HEK293 (cell line): ENCODE measurements around the gene DCLRE1C.

Source experiments
- CTCF ChIA-PET: fragments of 350-600 bp; formaldehyde crosslinking; extraction: SDS; loops from one replicate; lab custom pipeline; 2021; ENCODE audit warnings: antibody characterized with exemption; lab: Yijun Ruan, JAX
- POLR2A ChIA-PET: fragments of 300-600 bp; formaldehyde crosslinking; extraction: SDS; loops from one replicate; lab custom pipeline; 2020; ENCODE audit warnings: antibody characterized with exemption, inconsistent platforms; lab: Yijun Ruan, JAX
- H3K27ac ChIP-seq: fragments of 200-500 bp; sonication (Bioruptor generic); 2 replicates; pipeline ENCODE4 v1.5.1; 2014; ENCODE audit warnings: low read depth, low read length, control low read depth, inconsistent platforms; ENCODE audit errors: extremely low read depth
- H3K36me3 ChIP-seq, 2 experiments: fragments of 200-500 bp in 1 of 2; sonication (Bioruptor generic) in 1 of 2; 1 replicate in 1 of 2; 2 replicates in 1 of 2; pipeline ENCODE4 v1.5.1; 2014 to 2017; ENCODE audit warnings: inconsistent platforms in 2 of 2, low read length in 2 of 2; ENCODE audit not compliant: control insufficient read depth in 2 of 2, insufficient read depth in 1 of 2
- H3K4me1 ChIP-seq: fragments of 200-500 bp; sonication (Bioruptor generic); 2 replicates; pipeline ENCODE4 v1.5.1; 2014; ENCODE audit warnings: mild to moderate bottlenecking, low read length, inconsistent platforms; ENCODE audit not compliant: control insufficient read depth, insufficient read depth
- H3K4me3 ChIP-seq: 2 replicates; pipeline ENCODE4 v1.5.1; 2011; ENCODE audit warnings: low read depth, mild to moderate bottlenecking, control low read depth, low read length, moderate library complexity
- H3K9me3 ChIP-seq: fragments of 200-500 bp; sonication (Bioruptor generic); 2 replicates; pipeline ENCODE4 v1.5.1; 2014; ENCODE audit warnings: low read depth, low read length, inconsistent platforms; ENCODE audit not compliant: control insufficient read depth, insufficient read depth
- BCL6B ChIP-seq: fragments of 450-650 bp; formaldehyde crosslinking; IDR thresholded peaks from 2 replicates; pipeline ENCODE4 v1.5.1; 2017; ENCODE audit warnings: missing biosample characterization, missing genetic modification characterization
- IKZF3 ChIP-seq: fragments of 450-650 bp; IDR thresholded peaks from 2 replicates; pipeline ENCODE4 v1.5.0; 2018; ENCODE audit warnings: missing biosample characterization, mild to moderate bottlenecking, missing genetic modification characterization, moderate library complexity
- REST ChIP-seq: fragments of 450-650 bp; formaldehyde crosslinking; IDR thresholded peaks from 2 replicates; pipeline ENCODE4 v1.5.1; 2016; ENCODE audit warnings: missing biosample characterization, missing genetic modification characterization
- ZBTB20 ChIP-seq: fragments of 450-650 bp; formaldehyde crosslinking; IDR thresholded peaks from 2 replicates; pipeline ENCODE4 v1.5.1; 2016; ENCODE audit warnings: missing biosample characterization, missing genetic modification characterization
- ZEB2 ChIP-seq: fragments of 450-650 bp; formaldehyde crosslinking; IDR thresholded peaks from 2 replicates; pipeline ENCODE4 v1.5.1; 2016; ENCODE audit warnings: missing biosample characterization, missing genetic modification characterization
- ZFP37 ChIP-seq: fragments of 450-650 bp; formaldehyde crosslinking; IDR thresholded peaks from 2 replicates; pipeline ENCODE4 v1.5.1; 2016; ENCODE audit warnings: missing biosample characterization, missing genetic modification characterization
- ZNF121 ChIP-seq: fragments of 450-650 bp; formaldehyde crosslinking; IDR thresholded peaks from 2 replicates; pipeline ENCODE4 v1.5.1; 2016; ENCODE audit warnings: missing biosample characterization, missing genetic modification characterization
- ZNF221 ChIP-seq: fragments of 450-650 bp; formaldehyde crosslinking; IDR thresholded peaks from 2 replicates; pipeline ENCODE4 v1.5.1; 2017; ENCODE audit warnings: missing biosample characterization, missing genetic modification characterization, borderline replicate concordance
- ZNF274 ChIP-seq, 2 experiments: fragments of 200-500 bp in 1 of 2; fragments of 450-650 bp in 1 of 2; sonication (Bioruptor generic) in 1 of 2; formaldehyde crosslinking in 1 of 2; IDR thresholded peaks; 2 replicates each; pipeline versions ENCODE4 v1.5.1 to v1.6.1; 2014 to 2016; ENCODE audit warnings: borderline replicate concordance in 1 of 2, inconsistent platforms in 1 of 2, low read length in 1 of 2, missing biosample characterization in 1 of 2, missing genetic modification characterization in 1 of 2
- ZNF354C ChIP-seq: fragments of 450-650 bp; formaldehyde crosslinking; IDR thresholded peaks from 2 replicates; pipeline ENCODE4 v1.5.1; 2016; ENCODE audit warnings: missing biosample characterization, missing genetic modification characterization, low read depth, borderline replicate concordance
- ZNF366 ChIP-seq: fragments of 450-650 bp; formaldehyde crosslinking; conservative IDR thresholded peaks from 2 replicates; pipeline ENCODE4 v1.5.1; 2016; ENCODE audit warnings: missing biosample characterization, missing genetic modification characterization
- ZNF404 ChIP-seq: fragments of 450-650 bp; formaldehyde crosslinking; IDR thresholded peaks from 2 replicates; pipeline ENCODE4 v1.5.1; 2017; ENCODE audit warnings: missing biosample characterization, missing genetic modification characterization
- ZNF423 ChIP-seq: fragments of 450-650 bp; formaldehyde crosslinking; IDR thresholded peaks from 2 replicates; pipeline ENCODE4 v1.5.1; 2016; ENCODE audit warnings: missing biosample characterization, missing genetic modification characterization
- ZNF473 ChIP-seq: fragments of 450-650 bp; formaldehyde crosslinking; IDR thresholded peaks from 2 replicates; pipeline ENCODE4 v1.5.1; 2017; ENCODE audit warnings: missing biosample characterization, missing genetic modification characterization
- ZNF48 ChIP-seq: fragments of 450-650 bp; formaldehyde crosslinking; IDR thresholded peaks from 2 replicates; pipeline ENCODE4 v1.5.1; 2016; ENCODE audit warnings: missing biosample characterization, missing genetic modification characterization
- ZNF501 ChIP-seq: fragments of 450-650 bp; formaldehyde crosslinking; IDR thresholded peaks from 2 replicates; pipeline ENCODE4 v1.5.1; 2016; ENCODE audit warnings: missing biosample characterization, missing genetic modification characterization
- ZNF529 ChIP-seq: fragments of 450-650 bp; formaldehyde crosslinking; IDR thresholded peaks from 2 replicates; pipeline ENCODE4 v1.5.1; 2017; ENCODE audit warnings: missing genetic modification characterization, missing biosample characterization; ENCODE audit not compliant: insufficient replicate concordance
- ZNF585B ChIP-seq: fragments of 450-650 bp; formaldehyde crosslinking; IDR thresholded peaks from 2 replicates; pipeline ENCODE4 v1.5.1; 2016; ENCODE audit warnings: missing biosample characterization, missing genetic modification characterization
- ZNF610 ChIP-seq: fragments of 450-650 bp; formaldehyde crosslinking; IDR thresholded peaks from 2 replicates; pipeline ENCODE4 v1.5.1; 2016; ENCODE audit warnings: missing biosample characterization, missing genetic modification characterization, borderline replicate concordance
- ZNF677 ChIP-seq: fragments of 450-650 bp; IDR thresholded peaks from 2 replicates; pipeline ENCODE4 v1.5.0; 2018; ENCODE audit warnings: missing biosample characterization, mild to moderate bottlenecking, missing genetic modification characterization, moderate library complexity
- ZNF837 ChIP-seq: fragments of 450-650 bp; formaldehyde crosslinking; IDR thresholded peaks from 2 replicates; pipeline ENCODE4 v1.5.1; 2016; ENCODE audit warnings: missing biosample characterization, missing genetic modification characterization
- ZSCAN30 ChIP-seq: fragments of 450-650 bp; IDR thresholded peaks from 2 replicates; pipeline ENCODE4 v1.5.1; 2018; ENCODE audit warnings: missing biosample characterization, mild to moderate bottlenecking, missing genetic modification characterization, moderate library complexity
- ZSCAN5A ChIP-seq: fragments of 450-650 bp; formaldehyde crosslinking; IDR thresholded peaks from 2 replicates; pipeline ENCODE4 v1.5.1; 2016; ENCODE audit warnings: missing biosample characterization, missing genetic modification characterization

DCLRE1C gene

GRCh38 chr10:14875941-14876340, 78.0 kb downstream of the DCLRE1C start (continued):
- TF ChIP-seq ZNF404 (tag by site-specific recombination) (no peak), ZNF366 (tag by site-specific recombination) (no peak), ZNF473 (no peak)
- TF ChIP-seq, all 188 proteins: peak for 0

GRCh38 chr10:14873090-14873760, 80.7 kb downstream of the DCLRE1C start:
- POLR2A ChIA-PET = no interaction called here
- Histone ChIP-seq H3K4me3 (no peak overlapping the region), H3K4me1 (no peaks in the 10 kb centered on the region), H3K9me3 (no peaks in the 10 kb centered on the region)
- no peak for TF ChIP-seq ZNF48 (tag by site-specific recombination)
- no peak for TF ChIP-seq ZNF677 (tag by site-specific recombination)
- TF ChIP-seq REST (tag by site-specific recombination) = no peak
- no peak for TF ChIP-seq IKZF3
- no peak for TF ChIP-seq ZNF221 (tag by site-specific recombination)
- no peak for TF ChIP-seq ZEB2 (tag by site-specific recombination)
- TF ChIP-seq ZFP37 (tag by site-specific recombination) = no peak
- TF ChIP-seq ZNF354C (tag by site-specific recombination) = no peak
- TF ChIP-seq ZNF837 (tag by site-specific recombination) = no peak
- no peak for TF ChIP-seq ZNF121 (tag by site-specific recombination)
- no peak for TF ChIP-seq ZNF585B
- no peak for TF ChIP-seq ZSCAN5A (tag by site-specific recombination)
- no peak for TF ChIP-seq BCL6B
- TF ChIP-seq ZNF501 = no peak
- no peak for TF ChIP-seq ZSCAN30
- TF ChIP-seq ZBTB20 (tag by site-specific recombination) = no peak
- no peak for TF ChIP-seq ZNF274 (IDR thresholded peaks at IDR 0.05; ENCODE audit: low read length)
- TF ChIP-seq ZNF274 (tag by site-specific recombination; IDR thresholded peaks at IDR 0.05; ENCODE audit: borderline replicate concordance) = no peak
- TF ChIP-seq ZNF423 = no peak
- no peak for TF ChIP-seq ZNF610 (tag by site-specific recombination)
- TF ChIP-seq ZNF529 (tag by site-specific recombination) = no peak
- TF ChIP-seq, all 188 proteins: peak for 0
- CTCF ChIA-PET = interaction anchor here (0.6 to 1.4 kb wide), 2 partner anchors 16 to 336 kb away, joined by 4 to 8 read pairs; no protein-coding TSS in a partner anchor
- H3K36me3 ChIP-seq = peaks cover 25 to 41% of the 10 kb centered on the region in 2 experiments
- no peak overlapping the region for H3K27ac ChIP-seq
